K562 (cell line): ENCODE data around the gene ALG9. TPM values are rescaled to one million over a fixed set of nuclear protein-coding genes. Genes with fewer than 3 reads are reported as not detected.

Experiments used
- ATAC-seq: fragments of 200-7000 bp; cut with Tn5 transposase; 3 replicates; pipeline ENCODE4 v1.9.1; 2020; ENCODE audit warnings: moderate library complexity
- BruUV-seq: library from RNA; stranded (reverse); fragments of 400-500 nt; replicated peaks from 2 replicates; lab custom pipeline; 2021; lab: Mats Ljungman, UMichigan
- CTCF ChIA-PET: fragments of 300-600 bp; formaldehyde crosslinking; extraction: SDS; loops from one replicate; lab custom pipeline; 2021; ENCODE audit warnings: low intra/inter-chr PET ratio; lab: Yijun Ruan, JAX
- POLR2A ChIA-PET: fragments of 300-600, 350-650 bp; sonication (Branson Sonifier 250); formaldehyde crosslinking; extraction: SDS; loops from one replicate; lab custom pipeline; 2021; ENCODE audit warnings: antibody characterized with exemption, inconsistent platforms; lab: Yijun Ruan, JAX
- DNase-seq, 4 experiments: peaks; one replicate each; pipeline versions ENCODE4 v3.0.0 to v3.0.0-alpha.2; 2011 to 2018; ENCODE audit warnings: low spot score in 3 of 4, mixed read lengths in 3 of 4; ENCODE audit errors: extremely low read depth in 1 of 4
- FAIRE-seq: peaks from 2 replicates; lab custom pipeline; 2011; peaks lifted over from hg19 to GRCh38; lab: Jason Lieb, UNC
- H2AFZ ChIP-seq: 2 replicates; pipeline ENCODE4 v1.6.0; 2011; ENCODE audit warnings: low read depth, low read length, control low read depth, inconsistent platforms
- H3K27ac ChIP-seq: fragments of 200-600 bp; 3 replicates; pipeline ENCODE4 v1.8.0; 2011; ENCODE audit warnings: low read depth, mild to moderate bottlenecking, control low read depth, inconsistent platforms, low read length, moderate library complexity, mixed read lengths; ENCODE audit errors: extremely low read depth
- H3K27me3 ChIP-seq, 2 experiments: fragments of 300-600 bp in 1 of 2; 2 replicates in 1 of 2; 3 replicates in 1 of 2; pipeline versions ENCODE4 v1.6.0 to v1.8.0; 2011; ENCODE audit warnings: inconsistent platforms in 2 of 2, low read length in 2 of 2, mild to moderate bottlenecking in 1 of 2, mixed read lengths in 1 of 2, moderate library complexity in 1 of 2; ENCODE audit not compliant: control insufficient read depth in 2 of 2, insufficient read depth in 2 of 2
- H3K36me3 ChIP-seq: fragments of 300-600 bp; 3 replicates; pipeline ENCODE4 v1.8.0; 2011; ENCODE audit warnings: mild to moderate bottlenecking, low read length, inconsistent platforms; ENCODE audit not compliant: control insufficient read depth, insufficient read depth
- H3K4me1 ChIP-seq, 2 experiments: fragments of 200-600 bp in 1 of 2; replicated peaks in 1 of 2; 2 replicates in 1 of 2; 3 replicates in 1 of 2; pipeline versions ENCODE4 v1.5.1 to v1.8.0; 2011; ENCODE audit warnings: inconsistent platforms in 2 of 2, low read length in 2 of 2, mild to moderate bottlenecking in 1 of 2, mixed read lengths in 1 of 2, moderate library complexity in 1 of 2; ENCODE audit not compliant: control insufficient read depth in 2 of 2, insufficient read depth in 2 of 2
- H3K4me2 ChIP-seq: 2 replicates; pipeline ENCODE4 v1.6.1; 2011; ENCODE audit warnings: low read length, control low read depth, inconsistent platforms, mixed read lengths; ENCODE audit not compliant: insufficient read depth
- H3K4me3 ChIP-seq: fragments of 200-600 bp; sonication (generic), shearing (Covaris generic); 2 replicates; pipeline ENCODE4 v1.5.1; 2016; ENCODE audit warnings: control low read depth, inconsistent platforms
- H3K79me2 ChIP-seq: fragments of 200-600 bp; 3 replicates; pipeline ENCODE4 v1.8.0; 2011; ENCODE audit warnings: low read length, inconsistent platforms; ENCODE audit not compliant: control insufficient read depth, insufficient read depth
- H3K9ac ChIP-seq, 2 experiments: 2 replicates each; pipeline versions ENCODE4 v1.6.0 to v1.6.1; 2011; ENCODE audit warnings: low read depth in 2 of 2, low read length in 2 of 2, control low read depth in 1 of 2, inconsistent platforms in 1 of 2, mild to moderate bottlenecking in 1 of 2, mixed read lengths in 1 of 2; ENCODE audit not compliant: insufficient read depth in 1 of 2
- H3K9me1 ChIP-seq: one replicate; pipeline ENCODE4 v1.6.0; 2011; ENCODE audit warnings: inconsistent platforms, mild to moderate bottlenecking, low read length, moderate library complexity; ENCODE audit not compliant: control insufficient read depth, insufficient read depth
- H3K9me3 ChIP-seq: replicated peaks from 2 replicates; pipeline ENCODE4 v1.5.1; 2011; ENCODE audit warnings: low read depth, low read length, inconsistent platforms; ENCODE audit not compliant: control insufficient read depth, insufficient read depth
- H4K20me1 ChIP-seq: replicated peaks from 2 replicates; pipeline ENCODE4 v1.6.1; 2011; ENCODE audit warnings: low read length, inconsistent platforms, mixed read lengths; ENCODE audit not compliant: control insufficient read depth, insufficient read depth
- ARID3A ChIP-seq: IDR thresholded peaks from 2 replicates; pipeline ENCODE4 v1.6.1; 2012; ENCODE audit warnings: low read depth, low read length, improper control_type of control experiment, borderline replicate concordance
- BHLHE40 ChIP-seq: IDR thresholded peaks from 2 replicates; pipeline ENCODE4 v1.6.1; 2011; ENCODE audit warnings: low read length, improper control_type of control experiment
- E2F5 ChIP-seq: sonication (generic); formaldehyde crosslinking; IDR thresholded peaks from 2 replicates; pipeline ENCODE4 v1.8.0; 2022; ENCODE audit warnings: mild to moderate bottlenecking, missing genetic modification reagents
- NCOR1 ChIP-seq: fragments of 450-650 bp; IDR thresholded peaks from 2 replicates; pipeline ENCODE4 v1.6.1; 2016; ENCODE audit warnings: mild to moderate bottlenecking, moderate library complexity
- POLR2G ChIP-seq: fragments of 200-400 bp; formaldehyde crosslinking; IDR thresholded peaks from 2 replicates; pipeline ENCODE4 v1.6.1; 2017; ENCODE audit warnings: low read depth, mild to moderate bottlenecking, antibody characterized with exemption, low read length, moderate library complexity
- SUPT5H ChIP-seq: fragments of 450-650 bp; IDR thresholded peaks from 2 replicates; pipeline ENCODE4 v1.6.1; 2016
- WGBS: fragments of 100-300 bp; shearing (Covaris generic); methylation state at CpG from one replicate; pipeline ENCODE4 v1.1.6; 2016; ENCODE audit warnings: low coverage, mixed read lengths; ENCODE audit not compliant: insufficient coverage; ENCODE audit errors: missing lambda C conversion rate; 5-methylcytosine and 5-hydroxymethylcytosine counted together
- in situ Hi-C: fragments of 300-500 bp; cut with MboI; formaldehyde crosslinking; loops from 4 replicates; pipeline ENCODE4 v1.15.0; 2018; ENCODE audit warnings: inconsistent platforms, mixed read lengths
- intact Hi-C: fragments of 100-400 bp; cut with micrococcal nuclease; formaldehyde crosslinking; loops from 2 replicates; pipeline ENCODE4 v1.14.2; 2022
- polyA plus RNA-seq, 8 experiments: library from polyadenylated mRNA; depleted of rRNA in 4 of 8; stranded (reverse) in 5 of 8; unstranded in 3 of 8; fragments of >200 nt; fragmentation: Nextera tagmentation in 2 of 8; fragmentation: Illumina TruSeq in 1 of 8; extraction: Ambion mirVana in 2 of 8; extraction: Trizol in 1 of 8; gene quantifications; 2 replicates each; pipeline versions ENCODE4 v1.2.1 to v1.2.3, GENCODE V29; 2011 to 2014; ENCODE audit warnings: inconsistent platforms in 1 of 8, missing spikeins in 1 of 8
- total RNA-seq, 7 experiments: library from RNA; depleted of rRNA in 6 of 7; stranded (reverse); fragments of >200 nt in 6 of 7; fragmentation: Illumina TruSeq in 2 of 7; extraction: Trizol in 2 of 7; gene quantifications; 2 replicates each; pipeline versions ENCODE4 v1.2.1 to v1.2.3, GENCODE V29; 2011 to 2021; ENCODE audit warnings: low replicate concordance in 1 of 7
- TF ChIP-seq, protein P1 (sequence below): fragments of 250-450 bp; sonication (Bioruptor Pico); IDR thresholded peaks from 2 replicates; pipeline ENCODE4 v1.5.0; 2020; ENCODE audit warnings: mild to moderate bottlenecking

Gene ALG9
- total and polyA plus RNA-seq, 9 of the 15 experiments (the other 6 are each of a cell fraction or from before 2014, with no cell fraction given): 11.5 to 40.5 (median 24.9) TPM

GRCh38 chr11:111737444-111738210 lies 133.8 kb downstream of the ALG9 start:
- intact Hi-C loops: no loop called here
- POLR2A ChIA-PET: interaction anchor here (0.7 to 0.8 kb wide), 2 partner anchors 16 to 18 kb away, joined by 3 read pairs; no protein-coding TSS in a partner anchor
- no peaks in the 10 kb centered on the region for H3K79me2 ChIP-seq
- H3K27ac ChIP-seq: no peak overlapping the region
- 77% methylated on average over 14 of the region's 14 CpGs for WGBS
- DNase-seq (no peak), FAIRE-seq (no peak), ATAC-seq (no peak)
- no peak overlapping the region for H3K4me2 ChIP-seq
- CTCF ChIA-PET: no interaction called here
- no TSS peak for BruUV-seq
- H3K36me3 ChIP-seq: peaks cover 44% of the 10 kb centered on the region
- in situ Hi-C loops: no loop called here
- H3K27me3 ChIP-seq: no peaks in the 10 kb centered on the region
- H3K4me3 ChIP-seq: no peak overlapping the region
- H2AFZ ChIP-seq: no peak overlapping the region
- TF ChIP-seq, protein P1, sequence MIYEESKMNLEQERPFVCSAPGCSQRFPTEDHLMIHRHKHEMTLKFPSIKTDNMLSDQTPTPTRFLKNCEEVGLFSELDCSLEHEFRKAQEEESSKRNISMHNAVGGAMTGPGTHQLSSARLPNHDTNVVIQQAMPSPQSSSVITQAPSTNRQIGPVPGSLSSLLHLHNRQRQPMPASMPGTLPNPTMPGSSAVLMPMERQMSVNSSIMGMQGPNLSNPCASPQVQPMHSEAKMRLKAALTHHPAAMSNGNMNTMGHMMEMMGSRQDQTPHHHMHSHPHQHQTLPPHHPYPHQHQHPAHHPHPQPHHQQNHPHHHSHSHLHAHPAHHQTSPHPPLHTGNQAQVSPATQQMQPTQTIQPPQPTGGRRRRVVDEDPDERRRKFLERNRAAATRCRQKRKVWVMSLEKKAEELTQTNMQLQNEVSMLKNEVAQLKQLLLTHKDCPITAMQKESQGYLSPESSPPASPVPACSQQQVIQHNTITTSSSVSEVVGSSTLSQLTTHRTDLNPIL: no peak
- TF ChIP-seq SUPT5H (peak; percentile 36; the same call in 1 of the 2 replicates), ARID3A (no peak), NCOR1 (no peak), E2F5 (CRISPR knock-in tag) (no peak), POLR2G (peak; percentile 53; the same call in 1 of the 2 replicates), BHLHE40 (no peak)
- peaks cover 0 to 8% of the 10 kb centered on the region in 2 experiments; a peak in 3 of 5 replicates for H3K4me1 ChIP-seq
- no peaks in the 10 kb centered on the region for H3K9me3 ChIP-seq
- peak overlapping the region in 1 of 2 experiments; percentile 56; a peak in 1 of 4 replicates for H3K9ac ChIP-seq
- peaks cover 4% of the 10 kb centered on the region; the same call in 1 of the 2 replicates for H4K20me1 ChIP-seq
- H3K9me1 ChIP-seq: no peaks in the 10 kb centered on the region
